SK-N-SH (cell line): ENCODE data around the gene UGT1A10. TPM values are rescaled to one million over a fixed set of nuclear protein-coding genes. Genes with fewer than 3 reads are reported as not detected.

Experiments used
- CTCF ChIA-PET: fragments of 300-600, 350-600 bp; formaldehyde crosslinking; extraction: SDS; loops from one replicate; lab custom pipeline; 2021; lab: Yijun Ruan, JAX
- POLR2A ChIA-PET: fragments of 350-600 bp; sonication (Branson Sonifier 250); formaldehyde crosslinking; extraction: SDS; loops from one replicate; lab custom pipeline; 2020; ENCODE audit warnings: antibody characterized with exemption, inconsistent platforms; lab: Yijun Ruan, JAX
- DNase-seq: peaks from one replicate; pipeline ENCODE4 v3.0.0; 2012
- H2AFZ ChIP-seq: fragments of 200-600 bp; sonication (generic); 2 replicates; pipeline ENCODE4 v1.8.1; 2016; ENCODE audit warnings: antibody characterized with exemption, mild to moderate bottlenecking, low read depth
- H3F3A ChIP-seq: fragments of 200-600 bp; sonication (generic); replicated peaks from 2 replicates; pipeline ENCODE3; 2016; ENCODE audit warnings: antibody characterized with exemption, mild to moderate bottlenecking; ENCODE audit not compliant: insufficient read depth
- H3K27ac ChIP-seq, 2 experiments: fragments of 200-500 bp in 1 of 2; fragments of 200-600 bp in 1 of 2; sonication (Bioruptor generic) in 1 of 2; sonication (generic), shearing (Covaris generic) in 1 of 2; 2 replicates each; pipeline versions ENCODE4 v1.5.1 to v1.6.1; 2014 to 2016; ENCODE audit warnings: low read depth in 2 of 2, inconsistent platforms in 1 of 2, low read length in 1 of 2, mild to moderate bottlenecking in 1 of 2, mixed read lengths in 1 of 2
- H3K27me3 ChIP-seq: fragments of 200-600 bp; sonication (generic), shearing (Covaris generic); 2 replicates; pipeline ENCODE4 v1.6.1; 2016; ENCODE audit warnings: mixed run types; ENCODE audit not compliant: insufficient read depth
- H3K36me3 ChIP-seq, 2 experiments: fragments of 200-500 bp in 1 of 2; fragments of 200-600 bp in 1 of 2; sonication (Bioruptor generic) in 1 of 2; sonication (generic) in 1 of 2; replicated peaks in 1 of 2; 2 replicates each; pipeline versions ENCODE3 to v1.5.1; 2014 to 2016; ENCODE audit warnings: low read length in 1 of 2, mild to moderate bottlenecking in 1 of 2; ENCODE audit not compliant: insufficient read depth in 2 of 2, control insufficient read depth in 1 of 2
- H3K4me1 ChIP-seq, 2 experiments: fragments of 200-500 bp in 1 of 2; fragments of 200-600 bp in 1 of 2; sonication (Bioruptor generic) in 1 of 2; sonication (generic), shearing (Covaris generic) in 1 of 2; 2 replicates each; pipeline versions ENCODE4 v1.5.1 to v1.6.1; 2014 to 2016; ENCODE audit warnings: low read depth in 1 of 2, low read length in 1 of 2, mixed run types in 1 of 2; ENCODE audit not compliant: insufficient read depth in 2 of 2, control insufficient read depth in 1 of 2
- H3K4me2 ChIP-seq: fragments of 200-600 bp; sonication (generic), shearing (Covaris generic); 2 replicates; pipeline ENCODE4 v1.6.1; 2017; ENCODE audit warnings: mixed run types
- H3K4me3 ChIP-seq, 2 experiments: fragments of 200-500 bp in 1 of 2; fragments of 200-600 bp in 1 of 2; sonication (Bioruptor generic) in 1 of 2; sonication (generic), shearing (Covaris generic) in 1 of 2; 2 replicates each; pipeline versions ENCODE4 v1.5.1 to v1.8.1; 2014 to 2016; ENCODE audit warnings: low read depth in 2 of 2, inconsistent platforms in 1 of 2, low read length in 1 of 2, mild to moderate bottlenecking in 1 of 2, mixed read lengths in 1 of 2, moderate library complexity in 1 of 2
- H3K79me2 ChIP-seq: fragments of 200-600 bp; sonication (generic); 2 replicates; pipeline ENCODE4 v1.8.1; 2017; ENCODE audit warnings: mild to moderate bottlenecking; ENCODE audit not compliant: insufficient read depth
- H3K9ac ChIP-seq: fragments of 200-600 bp; sonication (generic); 2 replicates; pipeline ENCODE4 v1.6.1; 2017; ENCODE audit warnings: mixed run types
- H3K9me2 ChIP-seq: fragments of 200-600 bp; sonication (generic); 2 replicates; pipeline ENCODE4 v1.6.1; 2017; ENCODE audit warnings: mixed run types
- H3K9me3 ChIP-seq: fragments of 200-600 bp; sonication (generic); 2 replicates; pipeline ENCODE4 v1.6.1; 2017; ENCODE audit warnings: mixed run types, mild to moderate bottlenecking, moderate library complexity
- H4K20me1 ChIP-seq: fragments of 200-600 bp; sonication (generic); 2 replicates; pipeline ENCODE4 v1.6.1; 2017; ENCODE audit warnings: mild to moderate bottlenecking, mixed run types; ENCODE audit not compliant: insufficient read depth
- CHD2 ChIP-seq: fragments of 150-350 bp; IDR thresholded peaks from 2 replicates; pipeline ENCODE4 v1.6.1; 2018; ENCODE audit warnings: low read length; ENCODE audit not compliant: partially characterized antibody
- CTCF ChIP-seq: fragments of 200-600 bp; sonication (generic); IDR thresholded peaks from 2 replicates; pipeline ENCODE4 v1.6.1; 2017; ENCODE audit warnings: antibody characterized with exemption, mild to moderate bottlenecking, moderate library complexity
- ELF1 ChIP-seq: IDR thresholded peaks from 2 replicates; pipeline ENCODE4 v1.4.0; 2012
- EP300 ChIP-seq, 2 experiments: IDR thresholded peaks; 2 replicates each; pipeline versions ENCODE4 v1.4.0 to v1.6.1; 2012; ENCODE audit warnings: borderline replicate concordance in 1 of 2, low read depth in 1 of 2, low read length in 1 of 2
- EZH2phosphoT487 ChIP-seq: fragments of 200-600 bp; sonication (generic); IDR thresholded peaks from 2 replicates; pipeline ENCODE4 v1.6.1; 2017; ENCODE audit warnings: low read depth, mixed run types, mild to moderate bottlenecking, antibody characterized with exemption, moderate library complexity, borderline replicate concordance
- FOSL2 ChIP-seq: IDR thresholded peaks from 2 replicates; pipeline ENCODE4 v1.4.0; 2012; ENCODE audit warnings: low read depth, mild to moderate bottlenecking, moderate library complexity, borderline replicate concordance
- FOXJ3 ChIP-seq: sonication (generic); formaldehyde crosslinking; IDR thresholded peaks from 2 replicates; pipeline ENCODE4 v1.5.1; 2020; ENCODE audit warnings: mild to moderate bottlenecking, missing genetic modification reagents
- GABPA ChIP-seq: IDR thresholded peaks from 2 replicates; pipeline ENCODE4 v1.4.0; 2012; ENCODE audit warnings: low read depth, mild to moderate bottlenecking
- GATA2 ChIP-seq: sonication (generic); formaldehyde crosslinking; IDR thresholded peaks from 2 replicates; pipeline ENCODE4 v1.5.0; 2020; ENCODE audit warnings: mild to moderate bottlenecking, missing genetic modification reagents
- MAX ChIP-seq: IDR thresholded peaks from 2 replicates; pipeline ENCODE4 v1.4.0; 2012; ENCODE audit warnings: low read depth
- NRF1 ChIP-seq: IDR thresholded peaks from 2 replicates; pipeline ENCODE4 v1.6.1; 2012; ENCODE audit warnings: low read depth, mild to moderate bottlenecking, low read length
- RAD21 ChIP-seq: IDR thresholded peaks from 2 replicates; pipeline ENCODE4 v1.6.1; 2012; ENCODE audit warnings: mild to moderate bottlenecking, low read length
- RCOR1 ChIP-seq: fragments of 150-350 bp; IDR thresholded peaks from 2 replicates; pipeline ENCODE4 v1.6.1; 2017; ENCODE audit warnings: antibody characterized with exemption, low read length
- REST ChIP-seq: IDR thresholded peaks from 2 replicates; pipeline ENCODE4 v1.6.1; 2012; ENCODE audit warnings: mild to moderate bottlenecking, low read depth, low read length, moderate library complexity
- RFX5 ChIP-seq: IDR thresholded peaks from 2 replicates; pipeline ENCODE4 v1.6.1; 2012; ENCODE audit warnings: mild to moderate bottlenecking, improper control_type of control experiment, low read length
- RXRA ChIP-seq: IDR thresholded peaks from 2 replicates; pipeline ENCODE4 v1.4.0; 2012; ENCODE audit warnings: low read depth, mild to moderate bottlenecking, borderline replicate concordance
- SIN3A ChIP-seq: IDR thresholded peaks from 2 replicates; pipeline ENCODE4 v1.6.1; 2012; ENCODE audit warnings: low read depth, mild to moderate bottlenecking, low read length, moderate library complexity, borderline replicate concordance
- TAF1 ChIP-seq: IDR thresholded peaks from 2 replicates; pipeline ENCODE4 v1.6.1; 2012; ENCODE audit warnings: low read depth, mild to moderate bottlenecking, low read length, moderate library complexity, borderline replicate concordance
- USF1 ChIP-seq: IDR thresholded peaks from 2 replicates; pipeline ENCODE4 v1.4.0; 2012; ENCODE audit warnings: low read depth, borderline replicate concordance
- WGBS: methylation state at CpG from one replicate; pipeline ENCODE4 v1.1.6; 2017; ENCODE audit warnings: low lambda C conversion rate; 5-methylcytosine and 5-hydroxymethylcytosine counted together
- polyA plus RNA-seq, 3 experiments: library from polyadenylated mRNA; depleted of rRNA; stranded (reverse); fragments of >200 nt; gene quantifications; 2 replicates each; pipeline ENCODE4 v1.2.3, GENCODE V29; 2012

UGT1A10 gene
- polyA plus RNA-seq, 1 of the 3 experiments (the other 2 are of a cell fraction), result not detected

- Histone ChIP-seq H3K4me1 (no peaks in the 10 kb centered on the region), H3F3A (no peaks in the 10 kb centered on the region), H3K79me2 (no peaks in the 10 kb centered on the region), H3K4me2 (no peak overlapping the region), H3K27ac (no peak overlapping the region), H3K36me3 (no peaks in the 10 kb centered on the region), H3K9ac (no peak overlapping the region), H3K9me3 (no peaks in the 10 kb centered on the region), H3K27me3 (no peaks in the 10 kb centered on the region), H3K9me2 (no peaks in the 10 kb centered on the region), H2AFZ (no peak overlapping the region), H3K4me3 (no peak overlapping the region), H4K20me1 (no peaks in the 10 kb centered on the region)
- TF ChIP-seq RFX5 (no peak), CTCF (no peak), GABPA (no peak), ELF1 (no peak), GATA2 (no peak), RXRA (no peak), EZH2phosphoT487 (no peak), SIN3A (no peak), REST (no peak), RAD21 (no peak), RCOR1 (no peak)
- DNase-seq, result no peak
- CTCF ChIA-PET, result interaction anchor here (0.5 kb wide), 1 partner anchor 1083 kb away, joined by 3 read pairs; no protein-coding TSS in a partner anchor
- POLR2A ChIA-PET, result no interaction called here
- 34% methylated on average over 3 of the region's 5 CpGs for WGBS
Observed at GRCh38 chr2:233799716-233800115, 163.5 kb downstream of the UGT1A10 start.

GRCh38 chr2:233800208-233800607 lies 164.0 kb downstream of the UGT1A10 start:
- H3K27ac ChIP-seq, result no peak overlapping the region
- H2AFZ ChIP-seq, result no peak overlapping the region
- no peaks in the 10 kb centered on the region for H3K9me2 ChIP-seq
- H3K9ac ChIP-seq, result no peak overlapping the region
- 46% methylated on average over 6 of the region's 7 CpGs for WGBS
- H3K36me3 ChIP-seq, result no peaks in the 10 kb centered on the region
- no peaks in the 10 kb centered on the region for H3K27me3 ChIP-seq
- no peaks in the 10 kb centered on the region for H4K20me1 ChIP-seq
- no peaks in the 10 kb centered on the region for H3K4me1 ChIP-seq
- no peaks in the 10 kb centered on the region for H3K9me3 ChIP-seq
- POLR2A ChIA-PET, result no interaction called here
- H3K4me3 ChIP-seq, result no peak overlapping the region
- CTCF ChIA-PET, result no interaction called here
- H3K79me2 ChIP-seq, result no peaks in the 10 kb centered on the region
- no peaks in the 10 kb centered on the region for H3F3A ChIP-seq
- no peak overlapping the region for H3K4me2 ChIP-seq
- DNase-seq, result no peak
- TF ChIP-seq MAX, result no peak
- no peak for TF ChIP-seq TAF1
- TF ChIP-seq FOXJ3 (CRISPR knock-in tag), result no peak
- no peak for TF ChIP-seq USF1
- no peak for TF ChIP-seq FOSL2
- no peak for TF ChIP-seq GABPA
- no peak for TF ChIP-seq CHD2
- no peak for TF ChIP-seq EP300 (IDR thresholded peaks at IDR 0.05; ENCODE audit: borderline replicate concordance in 1 of 2, low read depth in 1 of 2, low read length in 1 of 2)
- no peak for TF ChIP-seq NRF1
